Ovary (tissue), 3 donors: ENCODE results near the gene ETS1.

Source experiments
- EP300 ChIP-seq: sonication (generic); formaldehyde crosslinking; IDR thresholded peaks from one replicate; pipeline ENCODE4 v1.6.1; 2017; ENCODE audit warnings: antibody characterized with exemption
- POLR2A ChIP-seq: fragments of 450-650 bp; IDR thresholded peaks from one replicate; pipeline ENCODE4 v1.6.1; 2017; ENCODE audit warnings: antibody characterized with exemption, mild to moderate bottlenecking, moderate library complexity
- TF ChIP-seq, protein P1 (sequence below), 3 donors: fragments of 450-650 bp in 2 of 3; fragments of 200-600 bp in 1 of 3; IDR thresholded peaks; one replicate each; pipeline versions ENCODE4 v1.5.1 to v1.8.0; 2016 to 2022; ENCODE audit warnings: antibody characterized with exemption in 3 of 3, mild to moderate bottlenecking in 1 of 3
- donor health status: DM: no; HTN: no; CAD: no.

DNA sequence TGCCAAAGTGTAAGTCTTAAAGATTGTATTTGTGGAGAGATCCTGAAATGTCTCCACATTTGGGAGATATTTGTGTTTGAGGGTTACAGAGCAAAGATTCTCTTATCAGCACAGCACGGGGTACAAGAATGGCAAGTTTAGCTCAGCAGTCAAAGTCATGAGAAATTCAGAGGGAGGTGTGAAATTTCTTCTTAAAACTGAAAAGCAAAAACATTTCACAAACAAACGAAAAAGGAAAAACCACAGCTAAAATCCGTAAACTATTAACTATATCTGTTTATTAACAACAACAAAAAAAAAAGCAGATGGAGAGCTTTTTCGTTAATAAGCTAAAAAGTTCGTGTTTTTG is 40.9 kb upstream of the ETS1 start:
- TF ChIP-seq EP300 (no peak), POLR2A (no peak)
- TF ChIP-seq, protein P1, sequence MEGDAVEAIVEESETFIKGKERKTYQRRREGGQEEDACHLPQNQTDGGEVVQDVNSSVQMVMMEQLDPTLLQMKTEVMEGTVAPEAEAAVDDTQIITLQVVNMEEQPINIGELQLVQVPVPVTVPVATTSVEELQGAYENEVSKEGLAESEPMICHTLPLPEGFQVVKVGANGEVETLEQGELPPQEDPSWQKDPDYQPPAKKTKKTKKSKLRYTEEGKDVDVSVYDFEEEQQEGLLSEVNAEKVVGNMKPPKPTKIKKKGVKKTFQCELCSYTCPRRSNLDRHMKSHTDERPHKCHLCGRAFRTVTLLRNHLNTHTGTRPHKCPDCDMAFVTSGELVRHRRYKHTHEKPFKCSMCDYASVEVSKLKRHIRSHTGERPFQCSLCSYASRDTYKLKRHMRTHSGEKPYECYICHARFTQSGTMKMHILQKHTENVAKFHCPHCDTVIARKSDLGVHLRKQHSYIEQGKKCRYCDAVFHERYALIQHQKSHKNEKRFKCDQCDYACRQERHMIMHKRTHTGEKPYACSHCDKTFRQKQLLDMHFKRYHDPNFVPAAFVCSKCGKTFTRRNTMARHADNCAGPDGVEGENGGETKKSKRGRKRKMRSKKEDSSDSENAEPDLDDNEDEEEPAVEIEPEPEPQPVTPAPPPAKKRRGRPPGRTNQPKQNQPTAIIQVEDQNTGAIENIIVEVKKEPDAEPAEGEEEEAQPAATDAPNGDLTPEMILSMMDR (IDR thresholded peaks at IDR 0.05), result no peak
